Activated naive CD8-positive, alpha-beta T cell (primary cell): ENCODE data around the gene LRRC8A.
A peak's percentile ranks its signal among the peaks of the same experiment; 100 is the strongest.

Source experiments
- H3K27ac Mint-ChIP-seq: one replicate; pipeline ENCODE4 v1.8.0; 2021; ENCODE audit warnings: mixed read lengths
- H3K27me3 Mint-ChIP-seq: one replicate; pipeline ENCODE4 v1.8.0; 2021; ENCODE audit warnings: mixed read lengths
- H3K36me3 Mint-ChIP-seq: one replicate; pipeline ENCODE4 v1.8.0; 2021; ENCODE audit warnings: mixed read lengths
- H3K4me1 Mint-ChIP-seq: one replicate; pipeline ENCODE4 v1.8.0; 2021; ENCODE audit warnings: low read depth, mixed read lengths
- H3K4me3 Mint-ChIP-seq: one replicate; pipeline ENCODE4 v1.8.0; 2021; ENCODE audit warnings: mild to moderate bottlenecking, mixed read lengths
- H3K9me3 Mint-ChIP-seq: one replicate; pipeline ENCODE4 v1.8.0; 2021; ENCODE audit warnings: low read depth, mixed read lengths

The LRRC8A gene

GRCh38 chr9:128903871-128904620 lies 22.1 kb downstream of the LRRC8A start:
- Mint-ChIP-seq H3K4me3 (no peak overlapping the region), H3K9me3 (no peaks in the 10 kb centered on the region), H3K4me1 (peaks cover 67% of the 10 kb centered on the region), H3K27ac (peak overlapping the region; percentile 79), H3K27me3 (no peaks in the 10 kb centered on the region), H3K36me3 (peaks cover 6% of the 10 kb centered on the region)

GRCh38 chr9:128905964-128906363 lies 24.0 kb downstream of the LRRC8A start:
- peaks cover 58% of the 10 kb centered on the region for H3K4me1 Mint-ChIP-seq
- no peaks in the 10 kb centered on the region for H3K27me3 Mint-ChIP-seq
- H3K36me3 Mint-ChIP-seq = peaks cover 8% of the 10 kb centered on the region
- H3K27ac Mint-ChIP-seq = peak overlapping the region; percentile 61
- no peak overlapping the region for H3K4me3 Mint-ChIP-seq
- no peaks in the 10 kb centered on the region for H3K9me3 Mint-ChIP-seq

GRCh38 chr9:128906741-128907140 lies 24.8 kb downstream of the LRRC8A start:
- Mint-ChIP-seq H3K4me1 (peaks cover 58% of the 10 kb centered on the region), H3K27ac (peak overlapping the region; percentile 77), H3K36me3 (peaks cover 8% of the 10 kb centered on the region), H3K9me3 (no peaks in the 10 kb centered on the region), H3K4me3 (no peak overlapping the region), H3K27me3 (no peaks in the 10 kb centered on the region)

- H3K4me1 Mint-ChIP-seq = peaks cover 59% of the 10 kb centered on the region
- H3K4me3 Mint-ChIP-seq = no peak overlapping the region
- peaks cover 11% of the 10 kb centered on the region for H3K36me3 Mint-ChIP-seq
- no peak overlapping the region for H3K27ac Mint-ChIP-seq
- H3K9me3 Mint-ChIP-seq = no peaks in the 10 kb centered on the region
- H3K27me3 Mint-ChIP-seq = no peaks in the 10 kb centered on the region
Measured at GRCh38 chr9:128908372-128908771, 26.4 kb downstream of the LRRC8A start.

- Mint-ChIP-seq H3K4me1 (peaks cover 57% of the 10 kb centered on the region), H3K27me3 (no peaks in the 10 kb centered on the region), H3K36me3 (peaks cover 11% of the 10 kb centered on the region), H3K4me3 (no peak overlapping the region), H3K9me3 (no peaks in the 10 kb centered on the region), H3K27ac (no peak overlapping the region)
Measured at GRCh38 chr9:128909859-128910258, 27.9 kb downstream of the LRRC8A start.

- Mint-ChIP-seq H3K27ac (peak overlapping the region; percentile 54), H3K4me1 (peaks cover 51% of the 10 kb centered on the region), H3K27me3 (no peaks in the 10 kb centered on the region), H3K9me3 (no peaks in the 10 kb centered on the region), H3K36me3 (peaks cover 11% of the 10 kb centered on the region), H3K4me3 (no peak overlapping the region)
Measured at GRCh38 chr9:128910906-128911305, 29.0 kb downstream of the LRRC8A start.

GRCh38 chr9:128911529-128912035 lies 29.6 kb downstream of the LRRC8A start:
- Mint-ChIP-seq H3K27me3 (no peaks in the 10 kb centered on the region), H3K9me3 (no peaks in the 10 kb centered on the region), H3K27ac (peak overlapping the region; percentile 28), H3K4me3 (no peak overlapping the region), H3K4me1 (peaks cover 49% of the 10 kb centered on the region), H3K36me3 (peaks cover 11% of the 10 kb centered on the region)

GRCh38 chr9:128912270-128912853 lies 30.4 kb downstream of the LRRC8A start:
- H3K27me3 Mint-ChIP-seq = no peaks in the 10 kb centered on the region
- no peaks in the 10 kb centered on the region for H3K9me3 Mint-ChIP-seq
- H3K4me3 Mint-ChIP-seq = peak overlapping the region; percentile 9
- peaks cover 11% of the 10 kb centered on the region for H3K36me3 Mint-ChIP-seq
- H3K27ac Mint-ChIP-seq = peak overlapping the region; percentile 69
- H3K4me1 Mint-ChIP-seq = peaks cover 47% of the 10 kb centered on the region

- H3K27me3 Mint-ChIP-seq = no peaks in the 10 kb centered on the region
- H3K36me3 Mint-ChIP-seq = peaks cover 7% of the 10 kb centered on the region
- H3K27ac Mint-ChIP-seq = peak overlapping the region; percentile 69
- H3K9me3 Mint-ChIP-seq = no peaks in the 10 kb centered on the region
- peak overlapping the region; percentile 9 for H3K4me3 Mint-ChIP-seq
- peaks cover 43% of the 10 kb centered on the region for H3K4me1 Mint-ChIP-seq
Measured at GRCh38 chr9:128913048-128913900, 31.3 kb downstream of the LRRC8A start.

GRCh38 chr9:128913995-128914772 lies 32.3 kb downstream of the LRRC8A start:
- Mint-ChIP-seq H3K4me3 (no peak overlapping the region), H3K36me3 (peaks cover 3% of the 10 kb centered on the region), H3K9me3 (no peaks in the 10 kb centered on the region)

GRCh38 chr9:128916204-128916603 lies 34.3 kb downstream of the LRRC8A start:
- Mint-ChIP-seq H3K27me3 (no peaks in the 10 kb centered on the region), H3K27ac (no peak overlapping the region), H3K4me1 (peaks cover 29% of the 10 kb centered on the region), H3K4me3 (no peak overlapping the region), H3K9me3 (no peaks in the 10 kb centered on the region), H3K36me3 (peaks cover 3% of the 10 kb centered on the region)

More at GRCh38 chr9:128913995-128914772, 32.3 kb downstream of the LRRC8A start:
- H3K4me1 Mint-ChIP-seq = peaks cover 39% of the 10 kb centered on the region
- no peaks in the 10 kb centered on the region for H3K27me3 Mint-ChIP-seq
- no peak overlapping the region for H3K27ac Mint-ChIP-seq

GRCh38 chr9:128916745-128917144 lies 34.8 kb downstream of the LRRC8A start:
- H3K4me3 Mint-ChIP-seq = no peak overlapping the region
- H3K27me3 Mint-ChIP-seq = no peaks in the 10 kb centered on the region
- H3K36me3 Mint-ChIP-seq = peaks cover 3% of the 10 kb centered on the region
- H3K27ac Mint-ChIP-seq = no peak overlapping the region
- H3K4me1 Mint-ChIP-seq = peaks cover 28% of the 10 kb centered on the region
- no peaks in the 10 kb centered on the region for H3K9me3 Mint-ChIP-seq

GRCh38 chr9:128917151-128917849 lies 35.4 kb downstream of the LRRC8A start:
- H3K4me3 Mint-ChIP-seq = no peak overlapping the region
- peaks cover 24% of the 10 kb centered on the region for H3K4me1 Mint-ChIP-seq
- no peaks in the 10 kb centered on the region for H3K9me3 Mint-ChIP-seq
- no peak overlapping the region for H3K27ac Mint-ChIP-seq
- no peaks in the 10 kb centered on the region for H3K27me3 Mint-ChIP-seq
- peaks cover 3% of the 10 kb centered on the region for H3K36me3 Mint-ChIP-seq

GRCh38 chr9:128918921-128919320 lies 37.0 kb downstream of the LRRC8A start:
- Mint-ChIP-seq H3K4me3 (no peak overlapping the region), H3K36me3 (no peaks in the 10 kb centered on the region), H3K9me3 (no peaks in the 10 kb centered on the region), H3K4me1 (peaks cover 18% of the 10 kb centered on the region), H3K27me3 (no peaks in the 10 kb centered on the region), H3K27ac (peak overlapping the region; percentile 68)
